ENCODE data around the gene ZCCHC8.

The ZCCHC8 gene

GRCh38 chr12:122508163-122508562, 7.4 kb upstream of the ZCCHC8 start:
- Histone ChIP-seq H3K27ac (replicated peaks) (no peak overlapping the region), H3K27me3 (ENCODE audit: insufficient read depth, poor library complexity, severe bottlenecking) (no peaks in the 10 kb centered on the region)
- TF ChIP-seq SPI1 (IDR thresholded peaks at IDR 0.05; ENCODE audit: borderline replicate concordance, low read depth) (no peak), GABPA (IDR thresholded peaks at IDR 0.05; ENCODE audit: low read depth) (no peak), POLR2AphosphoS5 (IDR thresholded peaks at IDR 0.05; ENCODE audit: low read depth) (no peak), CTCF (IDR thresholded peaks at IDR 0.05; ENCODE audit: insufficient read depth, low read length) (no peak), REST (IDR thresholded peaks at IDR 0.05; ENCODE audit: insufficient replicate concordance, low read depth) (no peak)

GRCh38 chr12:122506393-122506938, 5.7 kb upstream of the ZCCHC8 start:
- no peaks in the 10 kb centered on the region for H3K27me3 ChIP-seq (ENCODE audit: insufficient read depth, poor library complexity, severe bottlenecking)
- no peak overlapping the region for H3K4me3 ChIP-seq (replicated peaks; ENCODE audit: insufficient read depth, low read length)
- no peak overlapping the region for H3K27ac ChIP-seq (replicated peaks)
- no peak for DNase-seq (ENCODE audit: low read depth in 1 of 2, low spot score in 1 of 2)
- TF ChIP-seq SPI1 (IDR thresholded peaks at IDR 0.05; ENCODE audit: borderline replicate concordance, low read depth) (no peak), POLR2AphosphoS5 (IDR thresholded peaks at IDR 0.05; ENCODE audit: low read depth) (no peak)

More at GRCh38 chr12:122508163-122508562, 7.4 kb upstream of the ZCCHC8 start:
- no peak for DNase-seq (ENCODE audit: low read depth in 1 of 2, low spot score in 1 of 2)
- H3K4me3 ChIP-seq (replicated peaks; ENCODE audit: insufficient read depth, low read length), result no peak overlapping the region

GRCh38 chr12:122505419-122506051, 4.8 kb upstream of the ZCCHC8 start:
- no peak for DNase-seq (ENCODE audit: low read depth in 1 of 2, low spot score in 1 of 2)
- H3K27ac ChIP-seq (replicated peaks), result no peak overlapping the region
- no peak overlapping the region for H3K4me3 ChIP-seq (replicated peaks; ENCODE audit: insufficient read depth, low read length)
- no peaks in the 10 kb centered on the region for H3K27me3 ChIP-seq (ENCODE audit: insufficient read depth, poor library complexity, severe bottlenecking)
- TF ChIP-seq REST (IDR thresholded peaks at IDR 0.05; ENCODE audit: insufficient replicate concordance, low read depth) (no peak), GABPA (IDR thresholded peaks at IDR 0.05; ENCODE audit: low read depth) (no peak), POLR2AphosphoS5 (IDR thresholded peaks at IDR 0.05; ENCODE audit: low read depth) (no peak), SPI1 (IDR thresholded peaks at IDR 0.05; ENCODE audit: borderline replicate concordance, low read depth) (no peak), CTCF (IDR thresholded peaks at IDR 0.05; ENCODE audit: insufficient read depth, low read length) (no peak)

GRCh38 chr12:122503783-122504590, 3.3 kb upstream of the ZCCHC8 start:
- no peaks in the 10 kb centered on the region for H3K27me3 ChIP-seq (ENCODE audit: insufficient read depth, poor library complexity, severe bottlenecking)
- H3K4me3 ChIP-seq (replicated peaks; ENCODE audit: insufficient read depth, low read length), result no peak overlapping the region
- DNase-seq (ENCODE audit: low read depth in 1 of 2, low spot score in 1 of 2), result no peak
- H3K27ac ChIP-seq (replicated peaks), result no peak overlapping the region
- TF ChIP-seq POLR2AphosphoS5 (IDR thresholded peaks at IDR 0.05; ENCODE audit: low read depth), result no peak; the same call in none of the 2 replicates
- no peak for TF ChIP-seq CTCF (IDR thresholded peaks at IDR 0.05; ENCODE audit: insufficient read depth, low read length)
- no peak for TF ChIP-seq GABPA (IDR thresholded peaks at IDR 0.05; ENCODE audit: low read depth)
- no peak for TF ChIP-seq REST (IDR thresholded peaks at IDR 0.05; ENCODE audit: insufficient replicate concordance, low read depth)
- no peak for TF ChIP-seq SPI1 (IDR thresholded peaks at IDR 0.05; ENCODE audit: borderline replicate concordance, low read depth)
